IMR-90 (cell line): ENCODE measurements around the gene FBLN1. TPM values are rescaled to one million over a fixed set of nuclear protein-coding genes. Genes with fewer than 3 reads are reported as not detected.
A peak's percentile ranks its signal among the peaks of the same experiment; 100 is the strongest.

ENCODE experiments used
- ATAC-seq: fragments of 200-7000 bp; cut with Tn5 transposase; 2 replicates; pipeline ENCODE4 v1.9.1; 2020; ENCODE audit warnings: low read depth, mild to moderate bottlenecking, moderate library complexity
- BruUV-seq: library from RNA; stranded (reverse); fragments of 400-500 nt; replicated peaks from 2 replicates; lab custom pipeline; 2021; lab: Mats Ljungman, UMichigan
- CTCF ChIA-PET: fragments of 300-600 bp; formaldehyde crosslinking; extraction: SDS; loops from one replicate; lab custom pipeline; 2021; ENCODE audit warnings: antibody characterized with exemption; lab: Yijun Ruan, JAX
- POLR2A ChIA-PET: fragments of 300-600 bp; sonication (Branson Sonifier 250); formaldehyde crosslinking; loops from one replicate; lab custom pipeline; 2022; ENCODE audit warnings: antibody characterized with exemption; ENCODE audit not compliant: unreplicated experiment; lab: Charles Lee
- DNase-seq: peaks from one replicate; pipeline ENCODE4 v3.0.0; 2013
- H2AFZ ChIP-seq: replicated peaks from 2 replicates; pipeline ENCODE3; 2013; ENCODE audit warnings: low read length, mild to moderate bottlenecking; ENCODE audit not compliant: poor library complexity
- H2AK5ac ChIP-seq: 2 replicates; pipeline ENCODE4 v1.6.1; 2013; ENCODE audit warnings: low read depth, low read length, inconsistent platforms
- H2AK9ac ChIP-seq: replicated peaks from 2 replicates; pipeline ENCODE3; 2013; ENCODE audit warnings: mild to moderate bottlenecking, low read depth, low read length, moderate library complexity; ENCODE audit not compliant: poor library complexity
- H2BK120ac ChIP-seq: 2 replicates; pipeline ENCODE4 v1.6.1; 2013; ENCODE audit warnings: low read depth, low read length, inconsistent platforms
- H2BK15ac ChIP-seq: 3 replicates; pipeline ENCODE4 v1.6.1; 2013; ENCODE audit warnings: low read depth, low read length, inconsistent platforms
- H2BK20ac ChIP-seq: 2 replicates; pipeline ENCODE4 v1.6.1; 2013; ENCODE audit warnings: low read depth, mild to moderate bottlenecking, inconsistent platforms, low read length, moderate library complexity
- H2BK5ac ChIP-seq: 2 replicates; pipeline ENCODE4 v1.6.1; 2013; ENCODE audit warnings: mild to moderate bottlenecking, low read depth, low read length, inconsistent platforms; ENCODE audit not compliant: poor library complexity, severe bottlenecking
- H3K14ac ChIP-seq: replicated peaks from 2 replicates; pipeline ENCODE4 v1.6.1; 2013; ENCODE audit warnings: low read depth, low read length, inconsistent platforms
- H3K18ac ChIP-seq: 2 replicates; pipeline ENCODE4 v1.6.1; 2013; ENCODE audit warnings: low read depth, low read length, control low read depth
- H3K23ac ChIP-seq: 2 replicates; pipeline ENCODE4 v1.6.1; 2013; ENCODE audit warnings: low read depth, low read length, inconsistent platforms
- H3K27ac ChIP-seq: 2 replicates; pipeline ENCODE4 v1.5.1; 2013; ENCODE audit warnings: mild to moderate bottlenecking, control low read depth, low read length; ENCODE audit not compliant: insufficient read depth
- H3K27me3 ChIP-seq: 2 replicates; pipeline ENCODE4 v1.6.1; 2013; ENCODE audit warnings: low read length; ENCODE audit not compliant: control insufficient read depth, insufficient read depth
- H3K36me3 ChIP-seq: 2 replicates; pipeline ENCODE4 v1.6.1; 2013; ENCODE audit warnings: low read length, mixed read lengths; ENCODE audit not compliant: control insufficient read depth, insufficient read depth
- H3K4ac ChIP-seq: 2 replicates; pipeline ENCODE4 v1.6.1; 2013; ENCODE audit warnings: low read depth, low read length, inconsistent platforms
- H3K4me1 ChIP-seq: 2 replicates; pipeline ENCODE4 v1.6.1; 2013; ENCODE audit warnings: low read length, mixed read lengths; ENCODE audit not compliant: control insufficient read depth, insufficient read depth
- H3K4me2 ChIP-seq: 2 replicates; pipeline ENCODE4 v1.6.1; 2013; ENCODE audit warnings: low read depth, mild to moderate bottlenecking, control low read depth, low read length, moderate library complexity
- H3K4me3 ChIP-seq: 2 replicates; pipeline ENCODE4 v1.5.1; 2013; ENCODE audit warnings: low read depth, mild to moderate bottlenecking, control low read depth, low read length, moderate library complexity; ENCODE audit not compliant: insufficient read depth
- H3K56ac ChIP-seq: 2 replicates; pipeline ENCODE4 v1.6.1; 2013; ENCODE audit warnings: low read length, inconsistent platforms; ENCODE audit not compliant: insufficient read depth; ENCODE audit errors: extremely low read depth
- H3K79me1 ChIP-seq, 2 experiments: 2 replicates each; pipeline ENCODE4 v1.6.1; 2013; ENCODE audit warnings: low read length in 2 of 2, inconsistent platforms in 1 of 2, low read depth in 1 of 2
- H3K9ac ChIP-seq: 2 replicates; pipeline ENCODE4 v1.6.1; 2013; ENCODE audit warnings: low read depth, low read length, control low read depth
- H3K9me1 ChIP-seq: 2 replicates; pipeline ENCODE4 v1.6.1; 2013; ENCODE audit warnings: low read length, inconsistent platforms; ENCODE audit not compliant: insufficient read depth
- H3K9me3 ChIP-seq: 2 replicates; pipeline ENCODE4 v1.6.1; 2013; ENCODE audit warnings: low read length; ENCODE audit not compliant: control insufficient read depth, insufficient read depth
- H4K20me1 ChIP-seq: 2 replicates; pipeline ENCODE4 v1.6.1; 2013; ENCODE audit warnings: low read length, inconsistent platforms; ENCODE audit not compliant: insufficient read depth
- H4K5ac ChIP-seq: 2 replicates; pipeline ENCODE4 v1.6.1; 2013; ENCODE audit warnings: mild to moderate bottlenecking, low read depth, low read length, control low read depth
- H4K8ac ChIP-seq, 2 experiments: 2 replicates each; pipeline ENCODE4 v1.6.1; 2013; ENCODE audit warnings: low read depth in 2 of 2, low read length in 2 of 2, control low read depth in 1 of 2, inconsistent platforms in 1 of 2
- H4K91ac ChIP-seq: 2 replicates; pipeline ENCODE4 v1.6.1; 2013; ENCODE audit warnings: low read depth, low read length, inconsistent platforms; ENCODE audit not compliant: insufficient read depth
- BHLHE40 ChIP-seq: fragments of 150-350 bp; IDR thresholded peaks from 2 replicates; pipeline ENCODE4 v1.6.1; 2016; ENCODE audit warnings: mild to moderate bottlenecking, low read depth, low read length
- CTCF ChIP-seq: conservative IDR thresholded peaks from 2 replicates; pipeline ENCODE4 v1.5.1; 2012; ENCODE audit warnings: mild to moderate bottlenecking, low read depth, low read length, improper control_type of control experiment
- POLR2A ChIP-seq: IDR thresholded peaks from 2 replicates; pipeline ENCODE4 v1.6.1; 2012; ENCODE audit warnings: mild to moderate bottlenecking, low read depth, low read length
- WGBS, 2 experiments: methylation state at CpG; one replicate each; pipeline versions ENCODE4 v1.1.5 to v1.1.7; 2013; ENCODE audit warnings: missing lambda C conversion rate in 2 of 2; ENCODE audit not compliant: insufficient read length in 1 of 2; ENCODE audit errors: extremely low coverage in 2 of 2; 5-methylcytosine and 5-hydroxymethylcytosine counted together
- dilution Hi-C: fragments of 300-500 bp; cut with HindIII; formaldehyde crosslinking; loops from one replicate; pipeline ENCODE4 v1.14.3; 2018; ENCODE audit warnings: low sequenced_read_pairs; ENCODE audit not compliant: unreplicated experiment
- in situ Hi-C: fragments of 300-500 bp; cut with MboI; formaldehyde crosslinking; loops from 3 replicates; pipeline ENCODE4 v1.14.3; 2019; ENCODE audit warnings: low sequenced_read_pairs, inconsistent platforms, mixed read lengths
- intact Hi-C: fragments of 100-400 bp; cut with micrococcal nuclease; formaldehyde crosslinking; loops from 2 replicates; pipeline ENCODE4 v1.10.0; 2022
- polyA plus RNA-seq, 3 experiments: library from polyadenylated mRNA; depleted of rRNA; stranded (reverse); fragments of >200 nt; gene quantifications; 2 replicates each; pipeline ENCODE4 v1.2.3, GENCODE V29; 2012; ENCODE audit warnings: low replicate concordance in 1 of 3
- total RNA-seq: library from RNA; depleted of rRNA; stranded (reverse); fragments of >200 nt; gene quantifications from 2 replicates; pipeline ENCODE4 v1.2.3, GENCODE V29; 2012

The FBLN1 gene
- total and polyA plus RNA-seq, 2 of the 4 experiments (the other 2 are of a cell fraction): 11.3 to 87.9 TPM

GRCh38 chr22:45627489-45628233 lies 125.0 kb downstream of the FBLN1 start:
- no peak overlapping the region for H3K4me3 ChIP-seq
- ATAC-seq (no peak), DNase-seq (no peak)
- WGBS, 2 experiments: 67% methylated on average over 4 of the region's 22 CpGs; no CpG with 5 or more reads in 1 of the 2 experiments
- H2BK120ac ChIP-seq: no peak overlapping the region
- no peaks in the 10 kb centered on the region for H3K9me3 ChIP-seq
- H3K4me1 ChIP-seq: no peaks in the 10 kb centered on the region
- no peak overlapping the region for H3K27ac ChIP-seq
- peaks cover 28% of the 10 kb centered on the region for H3K27me3 ChIP-seq
- no peak overlapping the region for H2BK15ac ChIP-seq
- H3K4ac ChIP-seq: no peak overlapping the region
- H2AFZ ChIP-seq: no peak overlapping the region
- H3K36me3 ChIP-seq: no peaks in the 10 kb centered on the region
- dilution Hi-C loops (no loop called here), in situ Hi-C loops (no loop called here), intact Hi-C loops (no loop called here)
- no peak overlapping the region for H3K14ac ChIP-seq
- TF ChIP-seq CTCF (no peak), BHLHE40 (0 out of 2 replicates have a peak, but pooled peaks have one; percentile 28), POLR2A (no peak)
- no peak overlapping the region for H2BK5ac ChIP-seq
- H3K9me1 ChIP-seq: 0 out of 2 replicates have a peak, but pooled peaks cover 3% of the 10 kb centered on the region
- ChIA-PET POLR2A (no interaction called here), CTCF (no interaction called here)
- H2AK5ac ChIP-seq: no peak overlapping the region
- no peak overlapping the region for H4K8ac ChIP-seq
- no peak overlapping the region for H3K23ac ChIP-seq
- H3K18ac ChIP-seq: no peak overlapping the region
- H4K91ac ChIP-seq: no peak overlapping the region
- H4K20me1 ChIP-seq: no peaks in the 10 kb centered on the region
- H2AK9ac ChIP-seq: no peak overlapping the region
- H4K5ac ChIP-seq: no peak overlapping the region
- no peak overlapping the region for H3K9ac ChIP-seq
- H3K79me1 ChIP-seq: no peaks in the 10 kb centered on the region
- no TSS peak for BruUV-seq
- H3K56ac ChIP-seq: no peak overlapping the region
- no peak overlapping the region for H2BK20ac ChIP-seq
- H3K4me2 ChIP-seq: no peak overlapping the region
